AG09309 (cell line): ENCODE results near the gene EIF4E2.

Source experiments
- DNase-seq: peaks from one replicate; pipeline ENCODE4 v3.0.0-alpha.2; 2010; ENCODE audit warnings: low read depth
- H3K4me3 ChIP-seq: 2 replicates; pipeline ENCODE4 v1.5.1; 2011; ENCODE audit warnings: mild to moderate bottlenecking, low read depth, low read length, moderate library complexity; ENCODE audit not compliant: control insufficient read depth
- CTCF ChIP-seq: IDR thresholded peaks from 2 replicates; pipeline ENCODE4 v1.5.1; 2011; ENCODE audit warnings: mild to moderate bottlenecking, low read depth, low read length, inconsistent platforms; ENCODE audit not compliant: insufficient read depth, control insufficient read depth; ENCODE audit errors: missing control alignments

Gene EIF4E2

GRCh38 chr2:232521959-232522622, 28.4 kb upstream of the EIF4E2 start:
- DNase-seq = no peak
- H3K4me3 ChIP-seq = no peak overlapping the region
- TF ChIP-seq CTCF = peak; percentile 38

- no peak for DNase-seq
- no peak for TF ChIP-seq CTCF
- no peak overlapping the region for H3K4me3 ChIP-seq
Observed at GRCh38 chr2:232522623-232523401, 27.7 kb upstream of the EIF4E2 start.

- H3K4me3 ChIP-seq = no peak overlapping the region
- TF ChIP-seq CTCF = no peak
- no peak for DNase-seq
Observed at GRCh38 chr2:232523402-232523681, 27.1 kb upstream of the EIF4E2 start.

- H3K4me3 ChIP-seq = no peak overlapping the region
- no peak for DNase-seq
- TF ChIP-seq CTCF = peak; percentile 28
Observed at GRCh38 chr2:232523682-232524597, 26.5 kb upstream of the EIF4E2 start.

- no peak for TF ChIP-seq CTCF
- H3K4me3 ChIP-seq = no peak overlapping the region
- DNase-seq = no peak
Observed at GRCh38 chr2:232524771-232525170, 25.7 kb upstream of the EIF4E2 start.

- no peak for TF ChIP-seq CTCF
- no peak for DNase-seq
- no peak overlapping the region for H3K4me3 ChIP-seq
Observed at GRCh38 chr2:232525199-232525598, 25.3 kb upstream of the EIF4E2 start.
